HG02623 (cell line): ENCODE data around the gene UQCRHL.

Experiments used
- ATAC-seq: cut with Tn5 transposase; IDR thresholded peaks from one replicate; pipeline ENCODE4 v1.9.1; 2021; ENCODE audit warnings: moderate library complexity; ENCODE audit not compliant: unreplicated experiment

UQCRHL gene

GRCh38 chr1:15799004-15799867 lies 8.2 kb downstream of the UQCRHL start:
- no peak for ATAC-seq

- ATAC-seq = no peak
These were observed 9.6 kb downstream of the UQCRHL start for GRCh38 chr1:15797614-15798390.

GRCh38 chr1:15796086-15796462 lies 11.4 kb downstream of the UQCRHL start:
- no peak for ATAC-seq

GRCh38 chr1:15788624-15789301 lies 18.7 kb downstream of the UQCRHL start:
- ATAC-seq = no peak

GRCh38 chr1:15786581-15786980 lies 20.9 kb downstream of the UQCRHL start:
- ATAC-seq = no peak

- no peak for ATAC-seq
These were observed 21.8 kb downstream of the UQCRHL start for GRCh38 chr1:15785683-15786082.

GRCh38 chr1:15777909-15778707 lies 29.3 kb downstream of the UQCRHL start:
- no peak for ATAC-seq

GRCh38 chr1:15775706-15776105 lies 31.7 kb downstream of the UQCRHL start:
- ATAC-seq = no peak

GRCh38 chr1:15771836-15772515 lies 35.5 kb downstream of the UQCRHL start:
- ATAC-seq = no peak

GRCh38 chr1:15770313-15770962 lies 37.0 kb downstream of the UQCRHL start:
- no peak for ATAC-seq

- no peak for ATAC-seq
These were observed 39.1 kb downstream of the UQCRHL start for GRCh38 chr1:15768388-15768787.

- no peak for ATAC-seq
These were observed 39.5 kb downstream of the UQCRHL start for GRCh38 chr1:15767941-15768340.

GRCh38 chr1:15765495-15766194 lies 41.8 kb downstream of the UQCRHL start:
- no peak for ATAC-seq

GRCh38 chr1:15764890-15765289 lies 42.6 kb downstream of the UQCRHL start:
- no peak for ATAC-seq

- ATAC-seq = no peak
These were observed 43.1 kb downstream of the UQCRHL start for GRCh38 chr1:15764269-15764764.

- ATAC-seq = no peak
These were observed 44.9 kb downstream of the UQCRHL start for GRCh38 chr1:15762546-15762945.

- no peak for ATAC-seq
These were observed 45.9 kb downstream of the UQCRHL start for GRCh38 chr1:15761366-15762128.

- no peak for ATAC-seq
These were observed 46.8 kb downstream of the UQCRHL start for GRCh38 chr1:15760520-15761211.
